HG03196 (cell line): Measurements from ENCODE around the gene TSPAN1.

Experiments
- ATAC-seq: cut with Tn5 transposase; IDR thresholded peaks from one replicate; pipeline ENCODE4 v1.9.1; 2021; ENCODE audit not compliant: unreplicated experiment

TSPAN1 gene

GRCh38 chr1:46159516-46159915 is 15.4 kb upstream of the TSPAN1 start:
- ATAC-seq, result peak; percentile 40

- no peak for ATAC-seq
Measured at GRCh38 chr1:46160212-46160611, 14.7 kb upstream of the TSPAN1 start.

DNA sequence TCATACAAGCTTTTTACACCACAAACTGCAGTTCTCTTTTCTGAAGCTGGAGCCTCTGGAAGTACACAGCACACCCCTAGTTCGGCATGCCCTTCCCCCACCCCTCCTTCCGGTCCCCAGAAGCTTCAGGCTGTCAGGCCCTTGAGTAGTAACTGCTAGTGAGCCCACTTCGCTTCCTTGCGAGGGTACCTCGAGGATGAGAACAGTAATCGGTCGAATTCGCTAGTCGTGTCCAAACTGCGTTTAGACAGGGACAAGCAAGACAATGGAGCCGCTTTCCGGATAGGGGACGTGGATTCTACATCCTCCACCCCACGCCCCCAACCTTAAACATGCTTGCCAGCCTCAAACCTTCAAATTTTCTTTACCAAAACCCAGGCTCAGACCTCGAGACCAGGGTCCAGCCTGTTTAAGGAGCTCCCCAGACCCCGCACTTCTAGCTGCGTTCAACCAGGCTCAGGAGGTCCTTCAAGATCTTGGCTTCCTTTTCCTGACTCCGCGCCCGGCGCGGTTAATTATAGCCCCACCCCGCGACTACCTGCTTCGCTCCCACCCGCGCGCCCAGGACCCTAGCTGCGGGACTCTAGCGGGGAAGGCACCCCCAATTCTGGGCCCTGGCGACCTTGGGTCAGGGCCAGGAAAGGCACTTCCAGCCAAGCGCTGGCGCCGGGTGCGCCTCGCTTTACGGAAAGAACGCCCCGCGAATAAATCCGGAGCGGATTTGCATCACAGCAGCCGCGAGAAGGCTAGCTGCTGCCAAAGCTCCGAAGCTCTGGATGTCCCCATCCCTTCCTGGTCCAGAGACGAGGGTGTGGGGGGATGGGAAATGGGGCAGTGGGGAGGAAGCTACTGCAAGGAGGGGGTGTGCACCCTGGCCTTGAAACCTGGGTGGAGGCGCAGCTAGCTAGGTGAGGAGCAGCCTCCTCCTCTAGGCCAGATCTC is 8.1 kb upstream of the TSPAN1 start:
- no peak for ATAC-seq

- no peak for ATAC-seq
Measured at GRCh38 chr1:46168477-46168876, 6.4 kb upstream of the TSPAN1 start.

- ATAC-seq, result no peak
Measured at GRCh38 chr1:46169811-46170454, 5.0 kb upstream of the TSPAN1 start.

DNA sequence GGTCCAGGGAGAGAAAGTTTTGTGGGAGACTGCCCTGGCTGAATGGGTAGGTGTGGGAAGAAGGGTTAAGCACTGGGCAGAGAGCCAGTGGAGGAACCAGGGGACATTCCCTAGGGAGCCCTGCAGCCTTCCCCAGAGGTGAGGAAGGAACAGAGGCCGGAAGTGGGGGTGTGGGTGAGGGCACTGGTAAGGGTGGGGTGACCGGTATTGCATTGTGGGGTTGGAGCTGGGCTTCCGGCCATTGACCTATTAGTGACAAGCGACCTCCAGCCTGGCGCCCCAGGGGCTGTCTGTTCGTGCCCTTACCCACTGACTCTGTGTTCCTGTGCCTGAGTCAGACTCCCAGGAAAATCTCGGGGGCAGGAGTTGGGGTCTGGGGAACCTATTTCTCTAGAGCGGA is 3.5 kb upstream of the TSPAN1 start:
- no peak for ATAC-seq

GRCh38 chr1:46171871-46172270 is 3.0 kb upstream of the TSPAN1 start:
- no peak for ATAC-seq

DNA sequence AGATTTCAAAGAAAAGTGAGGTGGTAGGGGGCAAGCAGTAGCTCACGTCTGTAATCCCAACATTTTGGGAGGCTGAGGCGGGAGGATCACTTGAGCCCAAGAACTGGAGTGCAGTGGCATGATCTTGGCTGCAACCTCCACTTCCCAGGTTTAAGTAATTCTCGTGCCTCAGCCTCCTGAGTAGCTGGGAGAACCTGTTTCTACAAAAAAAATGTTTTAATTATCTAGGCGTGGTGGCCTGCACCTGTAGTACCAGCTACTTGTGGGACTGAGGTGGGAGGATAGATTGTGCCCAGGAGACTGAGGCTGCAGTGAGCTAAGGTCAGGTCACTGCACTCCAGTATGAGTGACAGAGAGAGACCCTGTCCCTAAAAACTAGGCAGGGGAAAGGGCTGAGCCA is 2.6 kb upstream of the TSPAN1 start:
- ATAC-seq, result no peak

DNA sequence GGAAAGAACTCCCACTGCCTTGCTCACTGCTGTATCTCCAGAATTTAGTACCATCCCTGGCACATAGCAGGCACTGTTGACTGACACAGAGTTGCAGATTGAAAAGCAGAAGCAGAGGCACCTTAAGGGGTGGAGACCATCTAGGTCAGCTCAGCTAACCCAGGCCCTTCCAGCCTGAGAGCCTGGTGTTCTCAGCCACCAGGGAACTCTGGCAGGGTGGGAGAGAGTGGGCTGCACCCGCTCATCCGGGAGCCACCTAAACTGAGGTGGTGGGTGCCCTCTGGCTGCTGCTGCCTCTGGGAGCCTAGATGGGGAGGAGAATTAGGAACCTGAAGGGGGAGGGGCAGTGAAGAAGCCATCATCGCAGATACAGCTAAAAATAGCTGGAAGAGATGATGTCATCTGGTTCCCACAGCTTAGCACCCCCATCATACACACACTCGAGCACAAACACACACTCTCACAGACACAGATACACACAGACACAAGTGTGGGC is 1.5 kb upstream of the TSPAN1 start:
- no peak for ATAC-seq

- ATAC-seq, result no peak
Measured at GRCh38 chr1:46175243-46175642, 356 bp downstream of the TSPAN1 start.

GRCh38 chr1:46176211-46176865 is 1.5 kb downstream of the TSPAN1 start, which contains the start of gene P3R3URF:
P3R3URF (minus strand) TSS chr1:46176488; CDS start chr1:46176471, 17 bp downstream.
- ATAC-seq, result no peak

DNA sequence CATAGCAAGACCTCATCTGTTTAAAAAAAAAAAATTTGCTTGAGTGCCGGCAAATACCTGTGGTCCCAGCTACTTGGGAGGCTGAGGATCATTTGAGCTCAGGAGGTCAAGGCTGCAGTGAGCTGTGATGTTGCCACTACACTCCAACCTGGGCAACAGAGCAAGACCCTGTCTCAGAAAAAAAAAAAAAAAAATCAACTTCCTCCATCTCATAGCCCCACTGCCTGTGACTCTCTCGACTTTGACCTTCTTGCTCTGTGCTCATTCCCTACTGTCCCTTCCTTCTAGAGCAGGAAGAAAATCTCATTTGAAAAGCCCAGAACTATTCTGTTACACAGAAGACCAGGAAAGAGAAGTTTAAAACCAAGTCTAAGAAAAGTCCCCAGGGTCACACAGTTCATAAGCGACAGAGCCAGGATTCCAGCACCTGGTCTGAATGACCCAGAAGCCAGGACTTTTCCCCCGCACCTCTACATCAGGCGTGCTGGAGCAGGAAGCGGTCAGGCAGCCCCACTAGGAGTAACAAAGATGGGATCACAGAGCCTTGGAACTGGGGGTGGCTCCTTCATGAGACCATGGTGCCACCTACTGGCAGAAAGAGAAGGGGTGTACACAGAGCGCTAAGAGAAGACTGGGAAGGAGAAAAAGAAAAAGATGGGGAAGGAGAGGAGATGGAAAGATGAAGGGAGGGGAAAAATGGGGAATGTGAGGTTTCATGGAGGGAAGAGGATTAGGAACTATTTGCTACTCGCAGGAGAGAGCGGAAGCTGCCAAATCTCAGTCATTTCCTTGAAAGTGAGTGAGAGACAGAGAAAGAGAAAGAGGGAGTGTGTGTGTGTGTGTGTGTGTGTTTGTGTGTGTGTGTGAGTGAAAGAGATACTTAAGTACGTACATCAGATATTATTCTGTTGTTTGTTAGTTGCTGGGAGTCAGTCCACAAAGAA is 4.5 kb downstream of the TSPAN1 start:
- no peak for ATAC-seq

- no peak for ATAC-seq
Measured at GRCh38 chr1:46180082-46180616, 5.3 kb downstream of the TSPAN1 start.

- ATAC-seq, result no peak
Measured at GRCh38 chr1:46181343-46182260, 6.7 kb downstream of the TSPAN1 start.

- no peak for ATAC-seq
Measured at GRCh38 chr1:46183079-46183847, 8.4 kb downstream of the TSPAN1 start.

GRCh38 chr1:46183926-46184557 is 9.2 kb downstream of the TSPAN1 start:
- no peak for ATAC-seq

DNA sequence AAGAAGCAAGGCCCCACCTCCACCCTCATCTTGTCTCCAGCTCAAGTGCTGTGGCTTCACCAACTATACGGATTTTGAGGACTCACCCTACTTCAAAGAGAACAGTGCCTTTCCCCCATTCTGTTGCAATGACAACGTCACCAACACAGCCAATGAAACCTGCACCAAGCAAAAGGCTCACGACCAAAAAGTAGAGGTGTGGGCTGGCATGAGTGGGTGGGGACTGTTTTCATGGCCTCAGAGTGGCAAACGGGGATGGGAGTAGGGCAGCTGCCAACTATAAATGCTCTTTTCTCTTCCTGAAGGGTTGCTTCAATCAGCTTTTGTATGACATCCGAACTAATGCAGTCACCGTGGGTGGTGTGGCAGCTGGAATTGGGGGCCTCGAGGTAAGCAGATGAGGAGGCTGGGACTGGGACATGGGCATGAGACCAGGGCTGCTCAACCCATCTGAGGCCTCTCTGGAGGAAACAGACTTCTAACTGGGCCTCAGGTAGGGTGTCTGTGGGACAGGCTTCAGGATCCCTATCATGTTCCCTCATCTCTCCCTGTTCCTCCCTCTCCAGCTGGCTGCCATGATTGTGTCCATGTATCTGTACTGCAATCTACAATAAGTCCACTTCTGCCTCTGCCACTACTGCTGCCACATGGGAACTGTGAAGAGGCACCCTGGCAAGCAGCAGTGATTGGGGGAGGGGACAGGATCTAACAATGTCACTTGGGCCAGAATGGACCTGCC is 10.2 kb downstream of the TSPAN1 start:
- ATAC-seq, result no peak
